GM20000 (cell line): ENCODE measurements around the gene IPO13.

Experiments
- DNase-seq: peaks from one replicate; pipeline ENCODE4 v3.0.0; 2012; ENCODE audit warnings: low spot score
- TF ChIP-seq, protein P1 (sequence below): IDR thresholded peaks from 2 replicates; pipeline ENCODE4 v1.5.1; 2012; ENCODE audit warnings: mild to moderate bottlenecking, control low read depth; ENCODE audit errors: extremely low read depth, missing control alignments

The IPO13 gene, protein sequence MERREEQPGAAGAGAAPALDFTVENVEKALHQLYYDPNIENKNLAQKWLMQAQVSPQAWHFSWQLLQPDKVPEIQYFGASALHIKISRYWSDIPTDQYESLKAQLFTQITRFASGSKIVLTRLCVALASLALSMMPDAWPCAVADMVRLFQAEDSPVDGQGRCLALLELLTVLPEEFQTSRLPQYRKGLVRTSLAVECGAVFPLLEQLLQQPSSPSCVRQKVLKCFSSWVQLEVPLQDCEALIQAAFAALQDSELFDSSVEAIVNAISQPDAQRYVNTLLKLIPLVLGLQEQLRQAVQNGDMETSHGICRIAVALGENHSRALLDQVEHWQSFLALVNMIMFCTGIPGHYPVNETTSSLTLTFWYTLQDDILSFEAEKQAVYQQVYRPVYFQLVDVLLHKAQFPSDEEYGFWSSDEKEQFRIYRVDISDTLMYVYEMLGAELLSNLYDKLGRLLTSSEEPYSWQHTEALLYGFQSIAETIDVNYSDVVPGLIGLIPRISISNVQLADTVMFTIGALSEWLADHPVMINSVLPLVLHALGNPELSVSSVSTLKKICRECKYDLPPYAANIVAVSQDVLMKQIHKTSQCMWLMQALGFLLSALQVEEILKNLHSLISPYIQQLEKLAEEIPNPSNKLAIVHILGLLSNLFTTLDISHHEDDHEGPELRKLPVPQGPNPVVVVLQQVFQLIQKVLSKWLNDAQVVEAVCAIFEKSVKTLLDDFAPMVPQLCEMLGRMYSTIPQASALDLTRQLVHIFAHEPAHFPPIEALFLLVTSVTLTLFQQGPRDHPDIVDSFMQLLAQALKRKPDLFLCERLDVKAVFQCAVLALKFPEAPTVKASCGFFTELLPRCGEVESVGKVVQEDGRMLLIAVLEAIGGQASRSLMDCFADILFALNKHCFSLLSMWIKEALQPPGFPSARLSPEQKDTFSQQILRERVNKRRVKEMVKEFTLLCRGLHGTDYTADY

GRCh38 chr1:43946236-43947060 lies at the start of gene IPO13:
Gene IPO13 (plus strand): TSS chr1:43946950. CDS start chr1:43947601, 651 bp downstream.
- TF ChIP-seq, protein P1, sequence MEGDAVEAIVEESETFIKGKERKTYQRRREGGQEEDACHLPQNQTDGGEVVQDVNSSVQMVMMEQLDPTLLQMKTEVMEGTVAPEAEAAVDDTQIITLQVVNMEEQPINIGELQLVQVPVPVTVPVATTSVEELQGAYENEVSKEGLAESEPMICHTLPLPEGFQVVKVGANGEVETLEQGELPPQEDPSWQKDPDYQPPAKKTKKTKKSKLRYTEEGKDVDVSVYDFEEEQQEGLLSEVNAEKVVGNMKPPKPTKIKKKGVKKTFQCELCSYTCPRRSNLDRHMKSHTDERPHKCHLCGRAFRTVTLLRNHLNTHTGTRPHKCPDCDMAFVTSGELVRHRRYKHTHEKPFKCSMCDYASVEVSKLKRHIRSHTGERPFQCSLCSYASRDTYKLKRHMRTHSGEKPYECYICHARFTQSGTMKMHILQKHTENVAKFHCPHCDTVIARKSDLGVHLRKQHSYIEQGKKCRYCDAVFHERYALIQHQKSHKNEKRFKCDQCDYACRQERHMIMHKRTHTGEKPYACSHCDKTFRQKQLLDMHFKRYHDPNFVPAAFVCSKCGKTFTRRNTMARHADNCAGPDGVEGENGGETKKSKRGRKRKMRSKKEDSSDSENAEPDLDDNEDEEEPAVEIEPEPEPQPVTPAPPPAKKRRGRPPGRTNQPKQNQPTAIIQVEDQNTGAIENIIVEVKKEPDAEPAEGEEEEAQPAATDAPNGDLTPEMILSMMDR = peak; percentile 57
- DNase-seq = peak; percentile 99

DNA sequence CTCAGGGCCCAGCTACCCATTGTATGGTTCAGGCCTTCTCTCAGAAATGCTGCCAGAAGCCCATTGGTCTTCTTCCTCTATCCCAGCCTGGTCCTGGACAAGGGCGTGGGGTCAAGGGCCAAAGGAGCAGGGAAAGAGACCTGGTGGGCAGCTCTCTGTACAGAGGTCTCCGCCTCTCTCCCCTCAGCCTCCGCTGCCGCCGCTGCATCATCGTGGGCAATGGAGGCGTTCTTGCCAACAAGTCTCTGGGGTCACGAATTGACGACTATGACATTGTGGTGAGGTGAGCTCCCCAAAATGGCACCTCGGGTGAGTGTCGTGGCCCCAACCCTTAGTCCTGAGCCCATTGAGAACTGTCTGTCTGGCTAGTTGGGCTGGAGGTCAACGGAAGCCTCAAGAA lies 47.8 kb upstream of the IPO13 start:
- TF ChIP-seq, protein P1 = no peak
- no peak for DNase-seq

DNA sequence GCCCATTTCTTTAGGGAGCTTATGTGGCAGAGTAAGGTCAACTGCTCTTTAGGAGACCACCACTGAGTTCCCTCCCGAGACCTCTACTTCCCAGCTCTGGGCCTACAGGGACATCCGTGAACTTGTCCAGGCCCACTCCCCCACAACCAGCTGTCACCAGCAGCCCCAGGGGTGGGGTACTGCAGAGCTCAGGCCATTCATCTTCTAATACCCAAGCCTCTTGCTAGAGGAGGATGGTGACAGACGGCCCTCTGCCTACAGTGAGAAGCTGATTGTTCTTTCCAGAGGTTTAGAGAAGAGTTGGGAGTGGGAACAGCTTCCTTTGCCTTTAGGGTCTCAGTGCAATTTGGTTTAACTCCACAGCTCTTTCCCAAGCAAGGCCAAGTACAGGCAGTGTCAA lies 46.4 kb upstream of the IPO13 start:
- TF ChIP-seq, protein P1 = no peak
- DNase-seq = no peak

DNA sequence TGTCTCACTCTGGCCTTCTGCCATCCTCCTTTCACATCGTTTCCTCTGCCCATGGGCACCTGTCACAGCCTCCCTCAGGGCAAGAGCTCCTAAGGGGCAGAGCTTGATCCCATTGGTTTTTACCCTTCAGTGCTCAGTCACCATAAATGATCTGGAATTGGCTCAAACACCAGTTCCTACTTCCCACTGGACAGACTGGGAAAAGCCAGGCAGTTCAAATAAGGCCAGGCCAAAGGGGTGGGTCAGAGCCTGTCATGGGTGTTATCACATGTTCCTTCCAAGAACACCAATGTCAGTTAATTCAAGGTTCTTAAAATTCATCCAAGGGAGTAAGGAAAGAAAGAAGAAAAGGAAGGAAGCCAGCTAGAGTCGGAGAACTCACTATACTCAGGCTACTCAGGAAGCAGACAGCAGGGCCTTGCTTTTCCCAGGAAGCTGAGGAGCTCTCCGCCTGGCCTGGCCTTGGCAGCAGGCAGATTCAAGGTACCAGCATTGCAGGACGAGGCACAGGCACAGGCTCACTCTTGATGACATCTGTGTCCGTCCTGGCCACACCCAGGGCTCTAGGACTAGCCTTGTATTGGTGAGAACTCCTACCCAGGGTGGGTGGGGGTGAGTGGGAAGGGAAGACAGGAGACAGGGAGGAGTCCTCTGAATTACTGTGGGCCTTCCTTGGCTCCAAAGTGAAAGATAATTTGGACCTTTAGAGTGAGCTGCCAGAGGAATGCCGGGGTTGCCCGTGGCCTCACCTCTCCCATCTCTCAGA lies 45.4 kb upstream of the IPO13 start:
- no peak for DNase-seq
- TF ChIP-seq, protein P1 = no peak

DNA sequence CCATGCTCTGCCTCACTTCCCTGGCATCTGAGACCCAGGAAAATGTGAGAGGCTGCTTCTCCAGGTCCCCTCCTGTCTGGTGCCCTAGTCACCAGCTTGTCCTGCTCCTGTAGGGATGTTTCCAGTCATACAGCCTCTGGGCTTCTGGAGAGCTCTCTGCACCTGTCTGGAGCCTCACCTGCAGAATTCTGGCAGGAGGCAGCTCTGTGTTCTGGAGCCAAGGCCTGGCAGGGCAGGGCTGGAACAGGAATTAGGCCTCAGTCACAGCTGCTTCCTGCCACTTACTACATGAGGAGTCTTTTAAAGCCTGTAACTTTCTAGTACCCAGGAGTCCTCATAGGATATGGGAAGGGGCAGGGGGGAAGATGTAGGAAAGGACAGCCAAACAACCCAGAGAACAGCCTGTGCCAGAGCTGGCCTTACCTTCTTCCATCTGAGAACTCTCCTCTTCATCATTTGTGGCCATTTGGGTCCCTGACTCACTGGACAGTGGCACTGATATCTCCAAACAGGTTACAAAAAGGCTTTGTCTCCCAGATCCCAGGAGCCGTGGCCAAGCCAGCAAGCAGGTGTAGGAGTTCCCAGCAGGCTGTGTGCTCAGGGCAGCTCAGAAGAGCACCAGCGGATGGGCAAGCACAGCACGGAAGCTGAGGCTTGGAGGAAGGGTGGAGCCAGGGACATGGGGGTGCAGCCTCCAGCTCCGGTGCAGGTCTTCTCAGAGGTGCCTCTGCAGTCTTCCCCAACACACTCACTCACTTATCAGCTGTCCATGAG lies 44.5 kb upstream of the IPO13 start:
- TF ChIP-seq, protein P1 = no peak

More for the DNA sequence above, 44.5 kb upstream of the IPO13 start:
- no peak for DNase-seq
